H1 (cell line): ENCODE results near the gene RFC1.

ENCODE experiments used
- CBX8 ChIP-seq: fragments of 300-800, 300-1000 bp; sonication (generic); IDR thresholded peaks from 2 replicates; pipeline ENCODE4 v1.7.1; 2016; ENCODE audit warnings: low read depth, low read length, borderline replicate concordance
- CTCF ChIP-seq, 3 experiments: IDR thresholded peaks; 1 replicate in 2 of 3; 2 replicates in 1 of 3; pipeline versions ENCODE4 v1.5.1 to v1.6.1; 2011; ENCODE audit warnings: low read length in 3 of 3, mild to moderate bottlenecking in 3 of 3, inconsistent platforms in 2 of 3, low read depth in 1 of 3, moderate library complexity in 1 of 3; ENCODE audit not compliant: insufficient read depth in 1 of 3; ENCODE audit errors: control extremely low read depth in 1 of 3
- HDAC6 ChIP-seq: IDR thresholded peaks from one replicate; pipeline ENCODE4 v1.7.1; 2012; ENCODE audit warnings: low read depth, mild to moderate bottlenecking, inconsistent platforms, low read length, moderate library complexity
- POLR2AphosphoS5 ChIP-seq: IDR thresholded peaks from 2 replicates; pipeline ENCODE4 v1.6.1; 2011; ENCODE audit warnings: low read depth, low read length
- RAD21 ChIP-seq, 2 experiments: IDR thresholded peaks in 1 of 2; conservative IDR thresholded peaks in 1 of 2; 2 replicates each; pipeline ENCODE4 v1.6.1; 2011; ENCODE audit warnings: low read depth in 2 of 2, low read length in 2 of 2, improper control_type of control experiment in 1 of 2, inconsistent platforms in 1 of 2, mild to moderate bottlenecking in 1 of 2, moderate library complexity in 1 of 2

GRCh38 chr4:39256436-39256835 is 109.7 kb downstream of the RFC1 start:
- no peak for TF ChIP-seq CTCF (IDR thresholded peaks at IDR 0.05; ENCODE audit: control extremely low read depth in 1 of 3, insufficient read depth in 1 of 3, low read depth in 1 of 3, low read length in 3 of 3)
- no peak for TF ChIP-seq POLR2AphosphoS5
- no peak for TF ChIP-seq RAD21 (IDR thresholded peaks at IDR 0.05 in 1 of 2, conservative IDR thresholded peaks at IDR 0.05 in 1 of 2; ENCODE audit: low read depth in 2 of 2, low read length in 2 of 2)
- no peak for TF ChIP-seq CBX8
- TF ChIP-seq HDAC6, result no peak
